Measurements from ENCODE around the gene BCS1L. TPM values are rescaled to one million over a fixed set of nuclear protein-coding genes. Genes with fewer than 3 reads are reported as not detected.

BCS1L gene
- total and polyA plus RNA-seq, 2 of the 8 experiments (the other 6 are each of a cell fraction or from before 2014, with no cell fraction given): 23.7 to 37.1 TPM

DNA sequence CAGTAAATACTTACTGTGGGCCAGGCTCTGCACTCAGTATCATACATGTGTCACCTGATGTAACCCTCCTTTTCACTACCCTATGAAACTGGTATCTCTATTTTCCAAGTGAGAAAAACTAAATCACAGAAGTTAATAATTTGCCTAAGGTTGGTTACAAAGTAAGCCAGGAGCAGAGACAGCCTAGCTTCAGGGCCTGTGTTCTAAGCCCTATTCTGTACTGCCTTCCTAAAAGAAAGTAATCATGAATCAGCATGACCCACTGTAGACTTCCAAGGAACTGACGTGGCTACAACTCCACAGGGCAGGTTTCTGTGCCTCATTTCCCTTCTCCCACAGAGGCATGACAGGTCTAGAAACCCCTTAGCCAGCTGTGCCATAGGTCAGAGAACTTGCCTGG lies 14.4 kb upstream of the BCS1L start:
- no peak for FAIRE-seq
- no peak overlapping the region for H3K4ac ChIP-seq (replicated peaks; ENCODE audit: insufficient read length, low read depth, low read length)
- no peaks in the 10 kb centered on the region for H3K23me2 ChIP-seq (ENCODE audit: low read depth, low read length)
- no peak overlapping the region for H2BK5ac ChIP-seq (ENCODE audit: low read depth, low read length)
- 100% methylated on average over 1 of the region's 1 CpG; no CpG with 5 or more reads in 1 of the 2 experiments for WGBS, 2 experiments (ENCODE audit: extremely low coverage in 1 of 2, insufficient coverage in 1 of 2, insufficient read length in 1 of 2, insufficient replicate concordance in 2 of 2, low coverage in 1 of 2, low lambda C conversion rate in 2 of 2, missing lambda C conversion rate in 1 of 2)
- no peak overlapping the region for H3K23ac ChIP-seq (ENCODE audit: insufficient read length)
- no peak overlapping the region for H2BK20ac ChIP-seq (ENCODE audit: low read length)
- no peak overlapping the region for H3K27ac ChIP-seq (ENCODE audit: low read depth, low read length)
- peaks cover 42 to 82% (median 71%) of the 10 kb centered on the region in 4 experiments for H3K36me3 ChIP-seq (ENCODE audit: control insufficient read depth in 2 of 4, insufficient read depth in 4 of 4, low read length in 3 of 4)
- no peak overlapping the region for H2AK5ac ChIP-seq (ENCODE audit: low read depth, low read length)
- ChIA-PET CTCF (ENCODE audit: partially characterized antibody) (interaction anchor here (1.3 to 6.0 kb wide), 5 partner anchors 14 to 68 kb away, joined by 4 to 48 read pairs (median 5); partner anchors contain the start of genes BCS1L and ZNF142), POLR2A (ENCODE audit: partially characterized antibody) (interaction anchor here (0.6 to 3.5 kb wide), 4 partner anchors 9 to 67 kb away, joined by 4 to 13 read pairs (median 8); partner anchors contain the start of genes BCS1L and ZNF142)
- no peaks in the 10 kb centered on the region for H3K9me3 ChIP-seq (ENCODE audit: insufficient read depth in 2 of 2, low read depth in 1 of 2, low read length in 1 of 2)
- H3K4me2 ChIP-seq (ENCODE audit: insufficient read depth in 1 of 2, low read depth in 2 of 2, low read length in 2 of 2): no peak overlapping the region
- H3K27me3 ChIP-seq (replicated peaks in 1 of 4; ENCODE audit: control insufficient read depth in 3 of 4, extremely low read depth in 1 of 4, insufficient read depth in 3 of 4, low read length in 3 of 4): no peaks in the 10 kb centered on the region
- no peak overlapping the region for H2BK12ac ChIP-seq (ENCODE audit: low read depth, low read length)
- H3K18ac ChIP-seq (ENCODE audit: extremely low read depth, low read length): no peak overlapping the region
- no peak overlapping the region for H3K9ac ChIP-seq (replicated peaks in 1 of 4; ENCODE audit: extremely low read depth in 1 of 4, low read depth in 3 of 4, low read length in 3 of 4)
- H4K91ac ChIP-seq (replicated peaks; ENCODE audit: insufficient read length, low read length): no peak overlapping the region
- peaks cover 2 to 13% of the 10 kb centered on the region in 2 experiments for H4K20me1 ChIP-seq (replicated peaks in 1 of 2; ENCODE audit: control insufficient read depth in 1 of 2, insufficient read depth in 2 of 2, low read length in 2 of 2)
- no peak for DNase-seq (ENCODE audit: low read depth in 1 of 2, low spot score in 2 of 2)
- no peak overlapping the region for H4K8ac ChIP-seq (ENCODE audit: extremely low read depth, insufficient read depth, low read length)
- H2BK15ac ChIP-seq (ENCODE audit: low read length): no peak overlapping the region
- no peak overlapping the region for H4K5ac ChIP-seq (ENCODE audit: insufficient read length, low read depth, low read length)
- no peak overlapping the region for H3K56ac ChIP-seq (replicated peaks; ENCODE audit: insufficient read length, low read depth, low read length)
- H3K14ac ChIP-seq (ENCODE audit: insufficient read length): no peak overlapping the region
- H3K79me1 ChIP-seq (ENCODE audit: low read depth, low read length): no peaks in the 10 kb centered on the region
- H3K4me3 ChIP-seq (ENCODE audit: extremely low read depth in 1 of 4, insufficient read depth in 2 of 4, low read depth in 3 of 4, low read length in 4 of 4): no peak overlapping the region
- no peaks in the 10 kb centered on the region; a peak in 1 of 4 replicates for H3K79me2 ChIP-seq (ENCODE audit: control insufficient read depth in 1 of 2, insufficient read depth in 2 of 2, low read length in 2 of 2)
- no peak overlapping the region for H2AFZ ChIP-seq (ENCODE audit: low read length)
- H2BK120ac ChIP-seq (replicated peaks; ENCODE audit: low read depth, low read length): no peak overlapping the region
- H3K4me1 ChIP-seq (replicated peaks in 1 of 4; ENCODE audit: control insufficient read depth in 3 of 4, insufficient read depth in 4 of 4, low read length in 3 of 4): no peaks in the 10 kb centered on the region
- TF ChIP-seq NRF1 (IDR thresholded peaks at IDR 0.05; ENCODE audit: low read depth, low read length): no peak
- no peak for TF ChIP-seq TAF1 (IDR thresholded peaks at IDR 0.05; ENCODE audit: low read depth, low read length)
- TF ChIP-seq ASH2L (IDR thresholded peaks at IDR 0.05; ENCODE audit: low read length): no peak
- TF ChIP-seq NANOG (IDR thresholded peaks at IDR 0.05; ENCODE audit: insufficient read depth, low read depth, low read length, poor library complexity, severe bottlenecking): no peak
- TF ChIP-seq, protein P1, sequence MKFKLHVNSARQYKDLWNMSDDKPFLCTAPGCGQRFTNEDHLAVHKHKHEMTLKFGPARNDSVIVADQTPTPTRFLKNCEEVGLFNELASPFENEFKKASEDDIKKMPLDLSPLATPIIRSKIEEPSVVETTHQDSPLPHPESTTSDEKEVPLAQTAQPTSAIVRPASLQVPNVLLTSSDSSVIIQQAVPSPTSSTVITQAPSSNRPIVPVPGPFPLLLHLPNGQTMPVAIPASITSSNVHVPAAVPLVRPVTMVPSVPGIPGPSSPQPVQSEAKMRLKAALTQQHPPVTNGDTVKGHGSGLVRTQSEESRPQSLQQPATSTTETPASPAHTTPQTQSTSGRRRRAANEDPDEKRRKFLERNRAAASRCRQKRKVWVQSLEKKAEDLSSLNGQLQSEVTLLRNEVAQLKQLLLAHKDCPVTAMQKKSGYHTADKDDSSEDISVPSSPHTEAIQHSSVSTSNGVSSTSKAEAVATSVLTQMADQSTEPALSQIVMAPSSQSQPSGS (IDR thresholded peaks at IDR 0.05; ENCODE audit: low read length): no peak
- no peak for TF ChIP-seq SAP30 (IDR thresholded peaks at IDR 0.05; ENCODE audit: insufficient read depth, insufficient replicate concordance, low read length)
- TF ChIP-seq SIRT6 (IDR thresholded peaks at IDR 0.05; ENCODE audit: low read length): no peak
- no peak for TF ChIP-seq SP4 (IDR thresholded peaks at IDR 0.05; ENCODE audit: low read length)
- no peak for TF ChIP-seq POLR2A (IDR thresholded peaks at IDR 0.05; ENCODE audit: control extremely low read depth in 1 of 2, low read depth in 2 of 2, low read length in 2 of 2)
- no peak for TF ChIP-seq KDM4A (IDR thresholded peaks at IDR 0.05; ENCODE audit: low read depth, low read length, severe bottlenecking)
- TF ChIP-seq JUN (IDR thresholded peaks at IDR 0.05; ENCODE audit: low read depth, low read length): no peak
